Fibroblast of peridontal ligament (primary cell): Measurements from ENCODE around the gene SMIM28.

Experiments
- DNase-seq: peaks from one replicate; pipeline ENCODE4 v3.0.0-alpha.2; 2010; ENCODE audit errors: extremely low read depth

Gene SMIM28

GRCh38 chr6:138374230-138374629, 3.5 kb upstream of the SMIM28 start:
- DNase-seq: no peak

GRCh38 chr6:138374815-138375214, 2.9 kb upstream of the SMIM28 start:
- no peak for DNase-seq

DNA sequence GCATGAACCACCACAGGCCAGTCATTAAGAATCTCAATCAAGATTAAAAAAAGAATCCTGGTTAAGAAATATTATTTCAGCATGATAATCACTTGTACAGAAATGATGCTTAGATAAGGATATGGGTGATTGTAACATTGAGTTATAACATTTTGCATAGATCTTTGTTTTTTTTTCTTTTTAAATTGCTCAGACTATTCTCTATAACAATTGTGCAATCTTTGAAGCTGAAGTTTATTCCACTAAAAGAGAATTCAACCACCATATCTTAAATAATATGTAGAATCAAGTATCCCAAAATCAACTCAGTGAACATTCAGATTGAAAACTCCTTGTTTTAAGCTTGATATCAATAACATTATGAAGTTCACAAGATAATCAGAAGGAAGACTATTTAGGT, 663 bp upstream of the SMIM28 start:
- DNase-seq: no peak

GRCh38 chr6:138378463-138378862, 758 bp downstream of the SMIM28 start:
- no peak for DNase-seq

GRCh38 chr6:138382498-138383265, 5.0 kb downstream of the SMIM28 start:
- no peak for DNase-seq

GRCh38 chr6:138383776-138384175, 6.1 kb downstream of the SMIM28 start:
- DNase-seq: no peak

DNA sequence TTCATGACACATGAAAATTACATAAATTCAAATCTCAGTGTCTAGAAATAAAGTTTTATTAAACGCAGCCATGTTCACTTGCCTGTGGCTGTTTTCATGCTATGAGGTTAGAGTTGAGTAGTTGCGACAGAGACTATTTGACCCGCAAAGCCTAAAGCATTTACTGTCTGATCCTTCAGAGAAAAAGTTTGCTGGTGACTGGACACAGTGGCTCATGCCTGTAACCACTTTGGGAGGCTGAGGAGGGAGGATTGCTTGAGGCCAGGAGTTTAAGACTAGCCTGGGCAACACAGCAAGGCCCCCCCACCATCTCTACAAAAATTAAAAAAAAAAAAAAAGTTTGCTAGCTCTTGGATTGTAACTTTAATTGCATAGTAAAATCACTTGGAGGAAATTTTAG, 9.2 kb downstream of the SMIM28 start:
- DNase-seq: no peak

- DNase-seq: no peak
Measured at GRCh38 chr6:138387577-138388368, 10.1 kb downstream of the SMIM28 start.

DNA sequence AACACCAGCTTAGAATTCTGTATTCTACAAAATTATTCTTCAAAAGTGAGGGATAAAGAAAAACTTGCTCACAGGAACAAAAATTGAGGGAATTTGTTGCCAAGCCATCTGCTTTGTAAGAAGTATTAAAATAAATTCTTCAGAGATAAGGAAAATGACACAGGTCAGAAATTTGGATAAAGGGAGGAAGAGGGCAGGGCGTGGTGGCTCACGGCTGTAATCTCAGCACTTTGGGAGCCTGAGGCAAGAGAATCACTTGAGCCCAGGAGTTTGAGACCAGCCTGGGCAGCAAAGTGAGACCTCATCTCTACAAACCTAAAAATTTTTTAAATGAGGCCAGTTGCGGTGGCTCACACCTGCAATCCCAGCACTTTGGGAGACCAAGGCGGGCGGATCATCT, 11.8 kb downstream of the SMIM28 start:
- no peak for DNase-seq

GRCh38 chr6:138393871-138394783, 16.4 kb downstream of the SMIM28 start:
- no peak for DNase-seq

- DNase-seq: no peak
Measured at GRCh38 chr6:138396709-138397108, 19.0 kb downstream of the SMIM28 start.

GRCh38 chr6:138397128-138398122, 19.7 kb downstream of the SMIM28 start:
- peak; percentile 44 for DNase-seq

DNA sequence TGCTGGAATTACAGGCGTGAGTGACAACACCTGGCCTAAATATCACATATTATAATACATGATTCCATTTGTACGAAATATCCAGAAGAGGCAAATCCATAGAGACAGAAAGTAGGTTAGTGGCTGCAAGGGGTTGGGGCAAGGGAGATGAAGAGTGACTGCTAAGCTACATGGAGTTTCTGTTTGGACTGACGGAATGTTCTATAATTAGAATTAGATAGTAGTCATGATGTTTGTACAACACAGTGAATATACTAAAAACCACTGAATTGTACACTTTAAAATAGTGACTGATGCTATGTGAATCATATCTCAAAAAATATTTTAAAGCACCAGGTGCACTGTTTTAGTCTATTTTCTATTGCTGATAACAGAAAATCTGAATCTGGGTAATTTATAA, 22.6 kb downstream of the SMIM28 start:
- peak; percentile 9 for DNase-seq

GRCh38 chr6:138401960-138402837, 24.5 kb downstream of the SMIM28 start:
- no peak for DNase-seq

DNA sequence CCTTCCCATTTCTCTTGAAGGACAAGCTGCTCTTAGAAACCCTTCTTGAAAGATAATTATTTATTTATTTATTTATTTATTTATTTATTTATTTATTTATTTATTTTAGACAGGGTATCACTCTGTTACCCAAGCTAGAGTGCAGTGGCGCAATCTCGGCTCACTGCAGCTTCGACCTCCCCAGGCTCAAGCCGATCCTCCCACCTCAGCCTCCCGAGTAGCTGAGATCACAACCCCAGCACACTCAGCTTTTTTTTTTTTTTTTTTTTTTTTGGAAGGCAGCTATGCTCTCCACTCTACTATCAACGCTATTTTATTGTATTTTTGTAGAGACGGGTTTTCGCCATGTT, 25.1 kb downstream of the SMIM28 start:
- no peak for DNase-seq

GRCh38 chr6:138403324-138403800, 25.7 kb downstream of the SMIM28 start:
- DNase-seq: no peak

GRCh38 chr6:138403801-138404665, 26.3 kb downstream of the SMIM28 start, which contains the start of gene HEBP2:
TSS of gene HEBP2 (plus strand) at chr6:138404223. CDS start at chr6:138404496, 273 bp downstream.
- peak; percentile 60 for DNase-seq

DNA sequence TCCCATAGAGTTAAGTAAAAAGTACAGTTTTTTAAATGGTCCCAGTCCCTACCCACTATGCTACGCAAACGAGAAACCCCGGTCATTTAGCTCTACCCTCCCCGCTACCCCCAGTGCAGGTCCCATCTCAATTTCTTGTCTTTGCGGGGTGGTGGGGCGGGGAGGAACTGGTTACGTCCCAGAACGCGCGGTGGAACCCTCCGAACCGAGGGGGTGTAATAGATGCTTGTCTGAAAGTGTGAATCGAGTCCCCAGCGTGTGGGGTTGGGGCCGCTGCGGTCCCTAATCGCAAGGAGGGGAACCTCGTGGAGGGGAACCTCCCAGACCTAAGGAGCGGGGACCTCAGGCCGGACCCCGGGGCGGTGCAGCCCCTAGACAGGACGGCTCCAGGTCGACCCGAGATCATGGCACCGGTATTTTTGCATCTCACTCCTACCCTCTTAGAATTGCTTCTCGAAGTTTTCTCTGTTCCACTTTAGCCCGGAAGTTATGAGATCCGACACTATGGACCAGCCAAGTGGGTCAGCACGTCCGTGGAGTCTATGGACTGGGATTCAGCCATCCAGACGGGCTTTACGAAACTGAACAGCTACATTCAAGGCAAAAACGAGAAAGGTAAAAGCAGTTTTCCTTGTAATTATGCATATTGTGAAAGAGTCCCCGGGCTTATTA, 27.1 kb downstream of the SMIM28 start:
- peak; percentile 21 for DNase-seq
